ENCODE results near the gene WDR37. TPM values are rescaled to one million over a fixed set of nuclear protein-coding genes. Genes with fewer than 3 reads are reported as not detected.

The WDR37 gene
- total and polyA plus RNA-seq, 10 of the 15 experiments (the other 5 are each of a cell fraction or from before 2014, with no cell fraction given) = 1.9 to 11.1 (median 7.1) TPM

- TF ChIP-seq, protein P1, sequence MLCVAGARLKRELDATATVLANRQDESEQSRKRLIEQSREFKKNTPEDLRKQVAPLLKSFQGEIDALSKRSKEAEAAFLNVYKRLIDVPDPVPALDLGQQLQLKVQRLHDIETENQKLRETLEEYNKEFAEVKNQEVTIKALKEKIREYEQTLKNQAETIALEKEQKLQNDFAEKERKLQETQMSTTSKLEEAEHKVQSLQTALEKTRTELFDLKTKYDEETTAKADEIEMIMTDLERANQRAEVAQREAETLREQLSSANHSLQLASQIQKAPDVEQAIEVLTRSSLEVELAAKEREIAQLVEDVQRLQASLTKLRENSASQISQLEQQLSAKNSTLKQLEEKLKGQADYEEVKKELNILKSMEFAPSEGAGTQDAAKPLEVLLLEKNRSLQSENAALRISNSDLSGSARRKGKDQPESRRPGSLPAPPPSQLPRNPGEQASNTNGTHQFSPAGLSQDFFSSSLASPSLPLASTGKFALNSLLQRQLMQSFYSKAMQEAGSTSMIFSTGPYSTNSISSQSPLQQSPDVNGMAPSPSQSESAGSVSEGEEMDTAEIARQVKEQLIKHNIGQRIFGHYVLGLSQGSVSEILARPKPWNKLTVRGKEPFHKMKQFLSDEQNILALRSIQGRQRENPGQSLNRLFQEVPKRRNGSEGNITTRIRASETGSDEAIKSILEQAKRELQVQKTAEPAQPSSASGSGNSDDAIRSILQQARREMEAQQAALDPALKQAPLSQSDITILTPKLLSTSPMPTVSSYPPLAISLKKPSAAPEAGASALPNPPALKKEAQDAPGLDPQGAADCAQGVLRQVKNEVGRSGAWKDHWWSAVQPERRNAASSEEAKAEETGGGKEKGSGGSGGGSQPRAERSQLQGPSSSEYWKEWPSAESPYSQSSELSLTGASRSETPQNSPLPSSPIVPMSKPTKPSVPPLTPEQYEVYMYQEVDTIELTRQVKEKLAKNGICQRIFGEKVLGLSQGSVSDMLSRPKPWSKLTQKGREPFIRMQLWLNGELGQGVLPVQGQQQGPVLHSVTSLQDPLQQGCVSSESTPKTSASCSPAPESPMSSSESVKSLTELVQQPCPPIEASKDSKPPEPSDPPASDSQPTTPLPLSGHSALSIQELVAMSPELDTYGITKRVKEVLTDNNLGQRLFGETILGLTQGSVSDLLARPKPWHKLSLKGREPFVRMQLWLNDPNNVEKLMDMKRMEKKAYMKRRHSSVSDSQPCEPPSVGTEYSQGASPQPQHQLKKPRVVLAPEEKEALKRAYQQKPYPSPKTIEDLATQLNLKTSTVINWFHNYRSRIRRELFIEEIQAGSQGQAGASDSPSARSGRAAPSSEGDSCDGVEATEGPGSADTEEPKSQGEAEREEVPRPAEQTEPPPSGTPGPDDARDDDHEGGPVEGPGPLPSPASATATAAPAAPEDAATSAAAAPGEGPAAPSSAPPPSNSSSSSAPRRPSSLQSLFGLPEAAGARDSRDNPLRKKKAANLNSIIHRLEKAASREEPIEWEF (IDR thresholded peaks at IDR 0.05; ENCODE audit: insufficient replicate concordance, low read depth, low read length) = no peak
These were observed 59.9 kb downstream of the WDR37 start (continued) for GRCh38 chr10:1116051-1116450.

DNA sequence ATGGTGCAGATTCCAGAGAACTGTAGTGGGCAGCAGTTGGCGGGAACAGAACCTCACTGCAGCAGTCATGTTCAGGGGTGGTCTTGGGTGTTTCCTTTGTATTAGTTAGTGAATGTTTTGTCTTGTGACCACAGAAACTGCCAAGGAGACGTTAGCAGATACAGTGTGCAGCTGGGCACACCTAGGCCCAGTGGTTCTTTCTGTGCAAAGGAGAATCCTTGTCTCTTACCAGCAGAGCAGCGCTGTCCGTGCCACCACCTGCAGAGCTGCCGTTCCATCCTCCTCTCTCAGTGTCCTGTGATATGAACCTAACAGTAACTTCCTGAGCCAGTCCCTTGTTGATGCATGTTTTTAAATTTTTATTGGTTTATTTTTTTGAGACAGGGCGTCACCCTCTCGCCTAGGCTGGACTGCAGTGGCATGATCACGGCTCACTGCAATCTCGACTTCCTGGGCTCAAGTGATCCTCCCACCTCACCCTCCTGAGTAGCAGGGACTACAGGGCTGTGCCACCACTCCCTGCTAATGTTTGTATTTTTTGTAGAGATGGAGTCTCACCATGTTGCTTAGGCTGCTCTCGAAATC, 60.6 kb downstream of the WDR37 start:
- Histone ChIP-seq H3K9ac (ENCODE audit: control insufficient read depth, insufficient read depth, low read length) (no peak overlapping the region), H3K4me1 (ENCODE audit: control insufficient read depth, insufficient read depth, low read length) (no peaks in the 10 kb centered on the region), H4K20me1 (ENCODE audit: control insufficient read depth, insufficient read depth) (no peaks in the 10 kb centered on the region), H3K27me3 (replicated peaks in 1 of 2; ENCODE audit: control insufficient read depth in 2 of 2, insufficient read depth in 2 of 2, low read length in 1 of 2) (no peaks in the 10 kb centered on the region), H3K27ac (ENCODE audit: control insufficient read depth, insufficient read depth) (no peak overlapping the region), H3K4me3 (no peak overlapping the region), H3K4me2 (ENCODE audit: control insufficient read depth, insufficient read depth) (no peak overlapping the region), H2AFZ (ENCODE audit: control insufficient read depth, low read depth, low read length) (no peak overlapping the region), H3K79me2 (ENCODE audit: control insufficient read depth, insufficient read depth, low read length) (no peaks in the 10 kb centered on the region), H3K36me3 (ENCODE audit: control insufficient read depth in 2 of 2, insufficient read depth in 2 of 2, low read length in 1 of 2) (peaks cover 16 to 39% of the 10 kb centered on the region in 2 experiments; a peak in 3 of 4 replicates), H3K9me3 (replicated peaks; ENCODE audit: control insufficient read depth, insufficient read depth, low read length) (no peaks in the 10 kb centered on the region)
- ATAC-seq (no peak), DNase-seq (ENCODE audit: low read depth, low spot score) (no peak), FAIRE-seq (no peak)
- POLR2A ChIA-PET = no interaction called here
- CTCF ChIA-PET = no interaction called here
- WGBS (ENCODE audit: insufficient coverage, insufficient replicate concordance, low lambda C conversion rate, missing lambda C conversion rate) = 93% methylated on average over 10 of the region's 10 CpGs
- SMC1A ChIA-PET (ENCODE audit: uncharacterized antibody, unreplicated experiment) = no interaction called here
- in situ Hi-C loops (cut with MboI) (no loop called here), intact Hi-C loops (cut with micrococcal nuclease; ENCODE audit: unreplicated experiment) (no loop called here)
- RAD21 ChIA-PET (ENCODE audit: unreplicated experiment) = no interaction called here
- no TSS peak for BruUV-seq (replicated peaks)
- TF ChIP-seq CTCF (IDR thresholded peaks at IDR 0.05 in 2 of 3, conservative IDR thresholded peaks at IDR 0.05 in 1 of 3; ENCODE audit: control insufficient read depth in 2 of 3, extremely low read depth in 1 of 3, insufficient read depth in 1 of 3, low read depth in 3 of 3, low read length in 3 of 3) (no peak), RB1 (IDR thresholded peaks at IDR 0.05; ENCODE audit: borderline replicate concordance) (no peak), NR2C1 (IDR thresholded peaks at IDR 0.05) (no peak), WRNIP1 (IDR thresholded peaks at IDR 0.05; ENCODE audit: borderline replicate concordance, low read depth, low read length) (no peak), MTA3 (IDR thresholded peaks at IDR 0.05; ENCODE audit: borderline replicate concordance, low read length) (no peak)
- TF ChIP-seq, protein P1 (IDR thresholded peaks at IDR 0.05; ENCODE audit: insufficient replicate concordance, low read depth, low read length) = no peak

All from GM12878 (cell line).